GM23338 (cell line): Measurements from ENCODE around the gene SBSN. TPM values are rescaled to one million over a fixed set of nuclear protein-coding genes. Genes with fewer than 3 reads are reported as not detected.

ENCODE experiments used
- ATAC-seq: fragments of 200-7000 bp; cut with Tn5 transposase; 3 replicates; pipeline ENCODE4 v1.9.1; 2020
- DNase-seq: peaks from one replicate; pipeline ENCODE4 v3.0.0-alpha.2; 2015; ENCODE audit warnings: low spot score
- H2AFZ ChIP-seq: fragments of 200-600 bp; sonication (generic); 2 replicates; pipeline ENCODE4 v1.8.0; 2016; ENCODE audit warnings: antibody characterized with exemption, mild to moderate bottlenecking, moderate library complexity
- H3F3A ChIP-seq: fragments of 200-600 bp; sonication (generic); replicated peaks from 2 replicates; pipeline ENCODE4 v1.8.0; 2017; ENCODE audit warnings: antibody characterized with exemption, mixed run types, low read depth
- H3K27ac ChIP-seq: fragments of 200-600 bp; sonication (generic); 2 replicates; pipeline ENCODE4 v1.6.1; 2016; ENCODE audit warnings: low read depth
- H3K27me3 ChIP-seq: fragments of 200-600 bp; sonication (generic); 2 replicates; pipeline ENCODE4 v1.8.0; 2016; ENCODE audit warnings: mild to moderate bottlenecking, mixed run types, moderate library complexity; ENCODE audit not compliant: insufficient read depth
- H3K36me3 ChIP-seq: fragments of 200-600 bp; sonication (generic); 2 replicates; pipeline ENCODE4 v1.8.0; 2016; ENCODE audit warnings: mild to moderate bottlenecking; ENCODE audit not compliant: insufficient read depth
- H3K4me1 ChIP-seq: fragments of 200-600 bp; sonication (generic); 2 replicates; pipeline ENCODE4 v1.8.0; 2016; ENCODE audit warnings: mild to moderate bottlenecking, moderate library complexity; ENCODE audit not compliant: insufficient read depth
- H3K4me2 ChIP-seq: fragments of 200-600 bp; sonication (generic); 2 replicates; pipeline ENCODE4 v1.7.1; 2017; ENCODE audit warnings: mixed run types
- H3K4me3 ChIP-seq: fragments of 200-600 bp; sonication (generic); 2 replicates; pipeline ENCODE4 v1.6.1; 2016; ENCODE audit warnings: mixed run types
- H3K79me2 ChIP-seq: fragments of 200-600 bp; sonication (generic); replicated peaks from 2 replicates; pipeline ENCODE4 v1.8.0; 2017; ENCODE audit warnings: mild to moderate bottlenecking; ENCODE audit not compliant: insufficient read depth
- H3K9me2 ChIP-seq: fragments of 200-600 bp; sonication (generic); 2 replicates; pipeline ENCODE4 v1.8.0; 2017; ENCODE audit not compliant: insufficient read depth
- H4K20me1 ChIP-seq: fragments of 200-600 bp; sonication (generic); replicated peaks from 2 replicates; pipeline ENCODE4 v1.8.0; 2017; ENCODE audit warnings: mild to moderate bottlenecking; ENCODE audit not compliant: insufficient read depth
- H3K27ac Mint-ChIP-seq: 2 replicates; pipeline ENCODE4 v1.8.0; 2020; ENCODE audit warnings: inconsistent platforms, mild to moderate bottlenecking, moderate library complexity, mixed read lengths
- H3K27me3 Mint-ChIP-seq: 3 replicates; pipeline ENCODE4 v1.8.0; 2022; ENCODE audit warnings: low read depth, mild to moderate bottlenecking, moderate library complexity, mixed read lengths, inconsistent platforms; ENCODE audit not compliant: insufficient read depth, poor library complexity
- H3K36me3 Mint-ChIP-seq: 3 replicates; pipeline ENCODE4 v1.8.0; 2021; ENCODE audit warnings: low read depth, mild to moderate bottlenecking, inconsistent platforms, moderate library complexity, mixed read lengths
- H3K4me1 Mint-ChIP-seq: 3 replicates; pipeline ENCODE4 v1.8.0; 2020; ENCODE audit warnings: mild to moderate bottlenecking, inconsistent platforms, mixed read lengths
- H3K4me3 Mint-ChIP-seq: 3 replicates; pipeline ENCODE4 v1.8.0; 2021; ENCODE audit warnings: moderate library complexity, mild to moderate bottlenecking, inconsistent platforms, mixed read lengths
- H3K9me3 Mint-ChIP-seq: 3 replicates; pipeline ENCODE4 v1.8.0; 2020; ENCODE audit warnings: moderate library complexity, mild to moderate bottlenecking, inconsistent platforms, mixed read lengths
- CREB1 ChIP-seq: fragments of 250-450 bp; sonication (Bioruptor Pico); IDR thresholded peaks from 2 replicates; pipeline ENCODE4 v1.5.0; 2020; ENCODE audit warnings: low read depth, mild to moderate bottlenecking, moderate library complexity
- EZH2 ChIP-seq: fragments of 200-600 bp; sonication (generic); IDR thresholded peaks from one replicate; pipeline ENCODE4 v1.8.0; 2017; ENCODE audit warnings: antibody characterized with exemption, mild to moderate bottlenecking, low read depth; ENCODE audit not compliant: unreplicated experiment
- EZH2phosphoT487 ChIP-seq: fragments of 200-600 bp; sonication (generic); IDR thresholded peaks from one replicate; pipeline ENCODE4 v1.8.1; 2018; ENCODE audit warnings: antibody characterized with exemption; ENCODE audit not compliant: unreplicated experiment
- NANOG ChIP-seq: IDR thresholded peaks from 2 replicates; pipeline ENCODE4 v1.6.1; 2016; ENCODE audit warnings: antibody characterized with exemption, borderline replicate concordance
- POLR2AphosphoS5 ChIP-seq: IDR thresholded peaks from 2 replicates; pipeline ENCODE4 v1.6.1; 2016; ENCODE audit warnings: antibody characterized with exemption, low read depth
- STAT1 ChIP-seq: IDR thresholded peaks from one replicate; pipeline ENCODE4 v1.6.1; 2016; ENCODE audit warnings: antibody characterized with exemption; ENCODE audit not compliant: unreplicated experiment
- ZNF114 ChIP-seq: fragments of 250-450 bp; sonication (Bioruptor Pico); IDR thresholded peaks from 2 replicates; pipeline ENCODE4 v1.5.0; 2020; ENCODE audit warnings: mild to moderate bottlenecking, moderate library complexity
- ZNF331 ChIP-seq: fragments of 250-450 bp; sonication (Bioruptor Pico); IDR thresholded peaks from 2 replicates; pipeline ENCODE4 v1.5.0; 2020; ENCODE audit warnings: low read depth, mild to moderate bottlenecking, moderate library complexity
- polyA plus RNA-seq: library from polyadenylated mRNA; unstranded; fragments of >200 nt; fragmentation: Nextera tagmentation; extraction: Ambion mirVana; gene quantifications from 2 replicates; pipeline ENCODE4 v1.2.1, GENCODE V29; 2016
- total RNA-seq: library from RNA; depleted of rRNA; stranded (reverse); fragments of >200 nt; shearing (Covaris generic); gene quantifications from 2 replicates; pipeline ENCODE4 v1.2.3, GENCODE V29; 2014
- TF ChIP-seq, protein P1 (sequence below): IDR thresholded peaks from 2 replicates; pipeline ENCODE4 v1.6.1; 2016; ENCODE audit warnings: antibody characterized with exemption
- TF ChIP-seq, protein P2 (sequence below): fragments of 250-450 bp; sonication (Bioruptor Pico); IDR thresholded peaks from 2 replicates; pipeline ENCODE4 v1.5.0; 2020; ENCODE audit warnings: mild to moderate bottlenecking, moderate library complexity
- TF ChIP-seq, protein P3 (sequence below), 2 experiments: fragments of 200-600 bp in 1 of 2; sonication (generic) in 1 of 2; conservative IDR thresholded peaks; 2 replicates each; pipeline versions ENCODE4 v1.5.1 to v1.6.1; 2016 to 2017; ENCODE audit warnings: antibody characterized with exemption in 2 of 2, low read depth in 2 of 2, mild to moderate bottlenecking in 2 of 2, moderate library complexity in 1 of 2
- TF ChIP-seq, protein P4 (sequence below): IDR thresholded peaks from one replicate; pipeline ENCODE4 v1.6.1; 2018; ENCODE audit warnings: antibody characterized with exemption; ENCODE audit not compliant: unreplicated experiment

Gene SBSN
- total and polyA plus RNA-seq, 2 experiments from 2014 or later, result 0.39 TPM; not detected in 1

DNA sequence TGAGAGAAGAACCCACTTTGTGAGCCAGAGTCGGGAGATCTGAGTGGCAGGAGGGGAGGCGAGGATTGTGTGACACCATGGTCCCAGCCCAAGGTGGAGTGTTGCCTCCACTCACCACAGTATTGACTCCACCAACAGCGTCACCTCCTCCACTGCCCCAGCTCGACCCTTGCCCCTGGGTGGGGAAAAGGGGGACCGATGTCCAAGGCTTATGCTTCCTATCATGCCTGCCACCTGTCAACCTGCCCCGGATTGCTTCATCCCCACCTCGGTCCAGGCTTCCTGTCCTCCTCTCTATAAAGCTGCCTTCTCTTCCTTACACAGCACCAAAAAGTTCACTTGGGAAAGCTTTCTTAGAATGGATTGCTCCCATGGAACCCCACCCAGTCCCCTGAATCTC, 22.1 kb downstream of the SBSN start:
- H3K27ac ChIP-seq, result no peak overlapping the region
- H3K4me1 Mint-ChIP-seq, result peaks cover 19% of the 10 kb centered on the region
- no peak overlapping the region for H3K4me3 Mint-ChIP-seq
- peaks cover 10% of the 10 kb centered on the region for H3K4me1 ChIP-seq
- H2AFZ ChIP-seq, result no peak overlapping the region
- H3K4me2 ChIP-seq, result no peak overlapping the region
- no peaks in the 10 kb centered on the region; the same call in 2 of the 3 replicates for H3K9me3 Mint-ChIP-seq
- H4K20me1 ChIP-seq, result peaks cover 18% of the 10 kb centered on the region
- H3K27ac Mint-ChIP-seq, result no peak overlapping the region; the same call in 1 of the 2 replicates
- no peak for ATAC-seq
- no peak for TF ChIP-seq ZNF331 (CRISPR knock-in tag)
- no peak for TF ChIP-seq POLR2AphosphoS5
- TF ChIP-seq ZNF114, result no peak
- no peak for TF ChIP-seq CREB1
- TF ChIP-seq, protein P1, sequence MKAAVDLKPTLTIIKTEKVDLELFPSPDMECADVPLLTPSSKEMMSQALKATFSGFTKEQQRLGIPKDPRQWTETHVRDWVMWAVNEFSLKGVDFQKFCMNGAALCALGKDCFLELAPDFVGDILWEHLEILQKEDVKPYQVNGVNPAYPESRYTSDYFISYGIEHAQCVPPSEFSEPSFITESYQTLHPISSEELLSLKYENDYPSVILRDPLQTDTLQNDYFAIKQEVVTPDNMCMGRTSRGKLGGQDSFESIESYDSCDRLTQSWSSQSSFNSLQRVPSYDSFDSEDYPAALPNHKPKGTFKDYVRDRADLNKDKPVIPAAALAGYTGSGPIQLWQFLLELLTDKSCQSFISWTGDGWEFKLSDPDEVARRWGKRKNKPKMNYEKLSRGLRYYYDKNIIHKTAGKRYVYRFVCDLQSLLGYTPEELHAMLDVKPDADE, result no peak
- no peak for TF ChIP-seq EZH2
- TF ChIP-seq, protein P2, sequence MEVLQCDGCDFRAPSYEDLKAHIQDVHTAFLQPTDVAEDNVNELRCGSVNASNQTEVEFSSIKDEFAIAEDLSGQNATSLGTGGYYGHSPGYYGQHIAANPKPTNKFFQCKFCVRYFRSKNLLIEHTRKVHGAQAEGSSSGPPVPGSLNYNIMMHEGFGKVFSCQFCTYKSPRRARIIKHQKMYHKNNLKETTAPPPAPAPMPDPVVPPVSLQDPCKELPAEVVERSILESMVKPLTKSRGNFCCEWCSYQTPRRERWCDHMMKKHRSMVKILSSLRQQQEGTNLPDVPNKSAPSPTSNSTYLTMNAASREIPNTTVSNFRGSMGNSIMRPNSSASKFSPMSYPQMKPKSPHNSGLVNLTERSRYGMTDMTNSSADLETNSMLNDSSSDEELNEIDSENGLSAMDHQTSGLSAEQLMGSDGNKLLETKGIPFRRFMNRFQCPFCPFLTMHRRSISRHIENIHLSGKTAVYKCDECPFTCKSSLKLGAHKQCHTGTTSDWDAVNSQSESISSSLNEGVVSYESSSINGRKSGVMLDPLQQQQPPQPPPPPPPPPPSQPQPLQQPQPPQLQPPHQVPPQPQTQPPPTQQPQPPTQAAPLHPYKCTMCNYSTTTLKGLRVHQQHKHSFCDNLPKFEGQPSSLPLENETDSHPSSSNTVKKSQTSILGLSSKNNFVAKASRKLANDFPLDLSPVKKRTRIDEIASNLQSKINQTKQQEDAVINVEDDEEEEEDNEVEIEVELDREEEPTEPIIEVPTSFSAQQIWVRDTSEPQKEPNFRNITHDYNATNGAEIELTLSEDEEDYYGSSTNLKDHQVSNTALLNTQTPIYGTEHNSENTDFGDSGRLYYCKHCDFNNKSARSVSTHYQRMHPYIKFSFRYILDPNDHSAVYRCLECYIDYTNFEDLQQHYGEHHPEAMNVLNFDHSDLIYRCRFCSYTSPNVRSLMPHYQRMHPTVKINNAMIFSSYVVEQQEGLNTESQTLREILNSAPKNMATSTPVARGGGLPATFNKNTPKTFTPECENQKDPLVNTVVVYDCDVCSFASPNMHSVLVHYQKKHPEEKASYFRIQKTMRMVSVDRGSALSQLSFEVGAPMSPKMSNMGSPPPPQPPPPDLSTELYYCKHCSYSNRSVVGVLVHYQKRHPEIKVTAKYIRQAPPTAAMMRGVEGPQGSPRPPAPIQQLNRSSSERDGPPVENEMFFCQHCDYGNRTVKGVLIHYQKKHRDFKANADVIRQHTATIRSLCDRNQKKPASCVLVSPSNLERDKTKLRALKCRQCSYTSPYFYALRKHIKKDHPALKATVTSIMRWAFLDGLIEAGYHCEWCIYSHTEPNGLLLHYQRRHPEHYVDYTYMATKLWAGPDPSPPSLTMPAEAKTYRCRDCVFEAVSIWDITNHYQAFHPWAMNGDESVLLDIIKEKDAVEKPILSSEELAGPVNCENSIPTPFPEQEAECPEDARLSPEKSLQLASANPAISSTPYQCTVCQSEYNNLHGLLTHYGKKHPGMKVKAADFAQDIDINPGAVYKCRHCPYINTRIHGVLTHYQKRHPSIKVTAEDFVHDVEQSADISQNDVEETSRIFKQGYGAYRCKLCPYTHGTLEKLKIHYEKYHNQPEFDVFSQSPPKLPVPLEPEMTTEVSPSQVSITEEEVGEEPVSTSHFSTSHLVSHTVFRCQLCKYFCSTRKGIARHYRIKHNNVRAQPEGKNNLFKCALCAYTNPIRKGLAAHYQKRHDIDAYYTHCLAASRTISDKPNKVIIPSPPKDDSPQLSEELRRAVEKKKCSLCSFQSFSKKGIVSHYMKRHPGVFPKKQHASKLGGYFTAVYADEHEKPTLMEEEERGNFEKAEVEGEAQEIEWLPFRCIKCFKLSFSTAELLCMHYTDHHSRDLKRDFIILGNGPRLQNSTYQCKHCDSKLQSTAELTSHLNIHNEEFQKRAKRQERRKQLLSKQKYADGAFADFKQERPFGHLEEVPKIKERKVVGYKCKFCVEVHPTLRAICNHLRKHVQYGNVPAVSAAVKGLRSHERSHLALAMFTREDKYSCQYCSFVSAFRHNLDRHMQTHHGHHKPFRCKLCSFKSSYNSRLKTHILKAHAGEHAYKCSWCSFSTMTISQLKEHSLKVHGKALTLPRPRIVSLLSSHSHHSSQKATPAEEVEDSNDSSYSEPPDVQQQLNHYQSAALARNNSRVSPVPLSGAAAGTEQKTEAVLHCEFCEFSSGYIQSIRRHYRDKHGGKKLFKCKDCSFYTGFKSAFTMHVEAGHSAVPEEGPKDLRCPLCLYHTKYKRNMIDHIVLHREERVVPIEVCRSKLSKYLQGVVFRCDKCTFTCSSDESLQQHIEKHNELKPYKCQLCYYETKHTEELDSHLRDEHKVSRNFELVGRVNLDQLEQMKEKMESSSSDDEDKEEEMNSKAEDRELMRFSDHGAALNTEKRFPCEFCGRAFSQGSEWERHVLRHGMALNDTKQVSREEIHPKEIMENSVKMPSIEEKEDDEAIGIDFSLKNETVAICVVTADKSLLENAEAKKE (CRISPR knock-in tag), result no peak
- TF ChIP-seq, protein P3, sequence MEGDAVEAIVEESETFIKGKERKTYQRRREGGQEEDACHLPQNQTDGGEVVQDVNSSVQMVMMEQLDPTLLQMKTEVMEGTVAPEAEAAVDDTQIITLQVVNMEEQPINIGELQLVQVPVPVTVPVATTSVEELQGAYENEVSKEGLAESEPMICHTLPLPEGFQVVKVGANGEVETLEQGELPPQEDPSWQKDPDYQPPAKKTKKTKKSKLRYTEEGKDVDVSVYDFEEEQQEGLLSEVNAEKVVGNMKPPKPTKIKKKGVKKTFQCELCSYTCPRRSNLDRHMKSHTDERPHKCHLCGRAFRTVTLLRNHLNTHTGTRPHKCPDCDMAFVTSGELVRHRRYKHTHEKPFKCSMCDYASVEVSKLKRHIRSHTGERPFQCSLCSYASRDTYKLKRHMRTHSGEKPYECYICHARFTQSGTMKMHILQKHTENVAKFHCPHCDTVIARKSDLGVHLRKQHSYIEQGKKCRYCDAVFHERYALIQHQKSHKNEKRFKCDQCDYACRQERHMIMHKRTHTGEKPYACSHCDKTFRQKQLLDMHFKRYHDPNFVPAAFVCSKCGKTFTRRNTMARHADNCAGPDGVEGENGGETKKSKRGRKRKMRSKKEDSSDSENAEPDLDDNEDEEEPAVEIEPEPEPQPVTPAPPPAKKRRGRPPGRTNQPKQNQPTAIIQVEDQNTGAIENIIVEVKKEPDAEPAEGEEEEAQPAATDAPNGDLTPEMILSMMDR (conservative IDR thresholded peaks at IDR 0.05; ENCODE audit: low read depth in 2 of 2), result no peak
- no peak for TF ChIP-seq NANOG
- no peak for TF ChIP-seq STAT1
- TF ChIP-seq, protein P4, sequence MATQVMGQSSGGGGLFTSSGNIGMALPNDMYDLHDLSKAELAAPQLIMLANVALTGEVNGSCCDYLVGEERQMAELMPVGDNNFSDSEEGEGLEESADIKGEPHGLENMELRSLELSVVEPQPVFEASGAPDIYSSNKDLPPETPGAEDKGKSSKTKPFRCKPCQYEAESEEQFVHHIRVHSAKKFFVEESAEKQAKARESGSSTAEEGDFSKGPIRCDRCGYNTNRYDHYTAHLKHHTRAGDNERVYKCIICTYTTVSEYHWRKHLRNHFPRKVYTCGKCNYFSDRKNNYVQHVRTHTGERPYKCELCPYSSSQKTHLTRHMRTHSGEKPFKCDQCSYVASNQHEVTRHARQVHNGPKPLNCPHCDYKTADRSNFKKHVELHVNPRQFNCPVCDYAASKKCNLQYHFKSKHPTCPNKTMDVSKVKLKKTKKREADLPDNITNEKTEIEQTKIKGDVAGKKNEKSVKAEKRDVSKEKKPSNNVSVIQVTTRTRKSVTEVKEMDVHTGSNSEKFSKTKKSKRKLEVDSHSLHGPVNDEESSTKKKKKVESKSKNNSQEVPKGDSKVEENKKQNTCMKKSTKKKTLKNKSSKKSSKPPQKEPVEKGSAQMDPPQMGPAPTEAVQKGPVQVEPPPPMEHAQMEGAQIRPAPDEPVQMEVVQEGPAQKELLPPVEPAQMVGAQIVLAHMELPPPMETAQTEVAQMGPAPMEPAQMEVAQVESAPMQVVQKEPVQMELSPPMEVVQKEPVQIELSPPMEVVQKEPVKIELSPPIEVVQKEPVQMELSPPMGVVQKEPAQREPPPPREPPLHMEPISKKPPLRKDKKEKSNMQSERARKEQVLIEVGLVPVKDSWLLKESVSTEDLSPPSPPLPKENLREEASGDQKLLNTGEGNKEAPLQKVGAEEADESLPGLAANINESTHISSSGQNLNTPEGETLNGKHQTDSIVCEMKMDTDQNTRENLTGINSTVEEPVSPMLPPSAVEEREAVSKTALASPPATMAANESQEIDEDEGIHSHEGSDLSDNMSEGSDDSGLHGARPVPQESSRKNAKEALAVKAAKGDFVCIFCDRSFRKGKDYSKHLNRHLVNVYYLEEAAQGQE, result no peak
- TF ChIP-seq EZH2phosphoT487, result no peak
- H3K4me3 ChIP-seq, result no peak overlapping the region
- peaks cover 76% of the 10 kb centered on the region for H3K36me3 Mint-ChIP-seq
- no peaks in the 10 kb centered on the region for H3K27me3 ChIP-seq
- peaks cover 33% of the 10 kb centered on the region for H3K79me2 ChIP-seq
- peaks cover 13% of the 10 kb centered on the region for H3K27me3 Mint-ChIP-seq
- H3K9me2 ChIP-seq, result no peaks in the 10 kb centered on the region
- DNase-seq, result no peak
- H3F3A ChIP-seq, result 0 out of 2 replicates have a peak, but pooled peaks cover 3% of the 10 kb centered on the region
- peaks cover 36% of the 10 kb centered on the region for H3K36me3 ChIP-seq
